ENCODE results near the gene CD209.

DNA sequence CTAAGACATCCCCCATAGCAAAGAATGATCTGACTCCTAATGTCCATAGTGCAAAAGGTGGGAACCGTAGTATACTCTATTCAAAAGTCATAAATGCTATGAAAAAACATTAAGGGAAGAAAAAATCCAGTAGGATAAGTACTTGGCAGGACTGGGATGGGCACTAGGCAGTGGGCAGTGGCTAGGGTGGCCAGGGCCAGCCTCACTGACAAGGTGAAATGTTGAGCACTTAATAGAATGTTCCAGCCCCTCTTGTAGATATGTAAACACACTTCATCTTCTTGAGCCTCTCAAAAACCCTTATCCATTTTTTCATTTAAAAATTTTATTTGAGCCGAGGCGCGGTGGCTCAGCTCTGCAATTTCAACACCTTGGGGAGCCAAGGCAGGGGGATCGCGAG lies 14.0 kb downstream of the CD209 start:
- no peak for TF ChIP-seq TOX (CRISPR knock-in tag; IDR thresholded peaks at IDR 0.05; ENCODE audit: borderline replicate concordance)
- TF ChIP-seq ZNF565 (CRISPR knock-in tag; conservative IDR thresholded peaks at IDR 0.05; ENCODE audit: low read depth) = no peak
- TF ChIP-seq, protein P1, sequence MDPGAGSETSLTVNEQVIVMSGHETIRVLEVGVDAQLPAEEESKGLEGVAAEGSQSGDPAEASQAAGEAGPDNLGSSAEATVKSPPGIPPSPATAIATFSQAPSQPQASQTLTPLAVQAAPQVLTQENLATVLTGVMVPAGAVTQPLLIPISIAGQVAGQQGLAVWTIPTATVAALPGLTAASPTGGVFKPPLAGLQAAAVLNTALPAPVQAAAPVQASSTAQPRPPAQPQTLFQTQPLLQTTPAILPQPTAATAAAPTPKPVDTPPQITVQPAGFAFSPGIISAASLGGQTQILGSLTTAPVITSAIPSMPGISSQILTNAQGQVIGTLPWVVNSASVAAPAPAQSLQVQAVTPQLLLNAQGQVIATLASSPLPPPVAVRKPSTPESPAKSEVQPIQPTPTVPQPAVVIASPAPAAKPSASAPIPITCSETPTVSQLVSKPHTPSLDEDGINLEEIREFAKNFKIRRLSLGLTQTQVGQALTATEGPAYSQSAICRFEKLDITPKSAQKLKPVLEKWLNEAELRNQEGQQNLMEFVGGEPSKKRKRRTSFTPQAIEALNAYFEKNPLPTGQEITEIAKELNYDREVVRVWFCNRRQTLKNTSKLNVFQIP (CRISPR knock-in tag; IDR thresholded peaks at IDR 0.05; ENCODE audit: borderline replicate concordance, low read depth) = no peak
- TF ChIP-seq ARNTL (CRISPR knock-in tag; IDR thresholded peaks at IDR 0.05; ENCODE audit: borderline replicate concordance, low read depth) = no peak
- TF ChIP-seq, protein P2, sequence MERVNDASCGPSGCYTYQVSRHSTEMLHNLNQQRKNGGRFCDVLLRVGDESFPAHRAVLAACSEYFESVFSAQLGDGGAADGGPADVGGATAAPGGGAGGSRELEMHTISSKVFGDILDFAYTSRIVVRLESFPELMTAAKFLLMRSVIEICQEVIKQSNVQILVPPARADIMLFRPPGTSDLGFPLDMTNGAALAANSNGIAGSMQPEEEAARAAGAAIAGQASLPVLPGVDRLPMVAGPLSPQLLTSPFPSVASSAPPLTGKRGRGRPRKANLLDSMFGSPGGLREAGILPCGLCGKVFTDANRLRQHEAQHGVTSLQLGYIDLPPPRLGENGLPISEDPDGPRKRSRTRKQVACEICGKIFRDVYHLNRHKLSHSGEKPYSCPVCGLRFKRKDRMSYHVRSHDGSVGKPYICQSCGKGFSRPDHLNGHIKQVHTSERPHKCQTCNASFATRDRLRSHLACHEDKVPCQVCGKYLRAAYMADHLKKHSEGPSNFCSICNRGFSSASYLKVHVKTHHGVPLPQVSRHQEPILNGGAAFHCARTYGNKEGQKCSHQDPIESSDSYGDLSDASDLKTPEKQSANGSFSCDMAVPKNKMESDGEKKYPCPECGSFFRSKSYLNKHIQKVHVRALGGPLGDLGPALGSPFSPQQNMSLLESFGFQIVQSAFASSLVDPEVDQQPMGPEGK (CRISPR knock-in tag; IDR thresholded peaks at IDR 0.05; ENCODE audit: borderline replicate concordance) = no peak
- no peak for TF ChIP-seq PPARA (CRISPR knock-in tag; IDR thresholded peaks at IDR 0.05; ENCODE audit: borderline replicate concordance)
- no peak for TF ChIP-seq BACH2 (CRISPR knock-in tag; IDR thresholded peaks at IDR 0.05; ENCODE audit: borderline replicate concordance)
- no peak for TF ChIP-seq ZC3H10 (CRISPR knock-in tag; IDR thresholded peaks at IDR 0.05)
- no peak for TF ChIP-seq SNAI2 (CRISPR knock-in tag; IDR thresholded peaks at IDR 0.05)
- TF ChIP-seq RARB (CRISPR knock-in tag; IDR thresholded peaks at IDR 0.05) = no peak
